NCI-H1930 (cell line): ENCODE data around the gene YBX2.

Source experiments
- DNase-seq, 2 experiments: peaks; one replicate each; lab custom pipeline; 2025; lab: John Stamatoyannopoulos, UW

The YBX2 gene

GRCh38 chr17:7322520-7323194 lies 28.2 kb upstream of the YBX2 start:
- DNase-seq: no peak

GRCh38 chr17:7321466-7321865 lies 27.0 kb upstream of the YBX2 start:
- DNase-seq: no peak

- no peak for DNase-seq
These were observed 23.9 kb upstream of the YBX2 start for GRCh38 chr17:7318121-7318860.

- no peak for DNase-seq
These were observed 22.8 kb upstream of the YBX2 start for GRCh38 chr17:7317161-7317803.

GRCh38 chr17:7315570-7316235 lies 21.3 kb upstream of the YBX2 start:
- no peak for DNase-seq

- peak; percentile 80 to 87 for DNase-seq
These were observed 20.5 kb upstream of the YBX2 start, which contains the start of gene GPS2 for GRCh38 chr17:7314719-7315569. GPS2 (minus strand) TSS chr17:7315360; CDS start chr17:7315052, 308 bp downstream.

- DNase-seq: no peak
These were observed 19.7 kb upstream of the YBX2 start for GRCh38 chr17:7313890-7314718.

GRCh38 chr17:7313088-7313889 lies 18.9 kb upstream of the YBX2 start:
- no peak for DNase-seq

- DNase-seq: no peak
These were observed 18.1 kb upstream of the YBX2 start for GRCh38 chr17:7312432-7313087.

- DNase-seq: no peak
These were observed 16.8 kb upstream of the YBX2 start for GRCh38 chr17:7311110-7311705.

- no peak for DNase-seq
These were observed 15.2 kb upstream of the YBX2 start for GRCh38 chr17:7309628-7310027.

- DNase-seq: peak; percentile 7 to 20
These were observed 14.4 kb upstream of the YBX2 start for GRCh38 chr17:7308625-7309433.

- DNase-seq: peak; percentile 40 to 42
These were observed 13.5 kb upstream of the YBX2 start for GRCh38 chr17:7307686-7308624.

- peak; percentile 99 to 100 for DNase-seq
These were observed 12.7 kb upstream of the YBX2 start, which contains the start of gene EIF5A for GRCh38 chr17:7306911-7307685. EIF5A (plus strand) TSS chr17:7307628; CDS start chr17:7309636, 2,008 bp downstream.

GRCh38 chr17:7304179-7304578 lies 9.7 kb upstream of the YBX2 start:
- DNase-seq: no peak
